Activated T-helper 9 cell treated with anti-CD3 and anti-CD28 coated beads, Interleukin-2, amount 50 U/mL, for 16 hours (primary cell): ENCODE measurements around the gene SCYGR5.
"Not testable (repeated sequence)": the region's sequence is repeated elsewhere in the genome, so short reads cannot be mapped to it uniquely, and the experiment has no call there.

Source experiments
- DNase-seq: peaks from one replicate; pipeline ENCODE4 v3.0.0-alpha.2; 2020; ENCODE audit warnings: low read depth

The SCYGR5 gene

DNA sequence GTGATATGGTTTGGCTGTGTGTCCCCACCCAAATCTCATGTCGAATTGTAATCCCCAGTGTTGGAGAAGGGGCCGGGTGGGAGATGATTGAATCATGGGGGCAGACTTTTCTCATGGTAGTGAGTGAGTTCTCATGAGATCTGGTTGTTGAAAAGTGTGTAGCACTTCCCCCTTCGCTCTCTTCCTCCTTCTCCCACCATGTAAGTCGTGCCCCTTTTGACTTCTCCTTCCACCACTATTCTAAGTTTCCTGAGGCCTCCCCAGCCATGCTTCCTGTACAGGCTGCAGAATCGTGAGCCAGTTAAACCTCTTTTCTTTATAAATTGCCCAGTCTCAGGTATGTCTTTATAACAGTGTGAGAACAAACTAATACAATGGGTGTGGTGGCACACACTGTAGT, 7.0 kb downstream of the SCYGR5 start:
- DNase-seq = not testable (repeated sequence)

DNA sequence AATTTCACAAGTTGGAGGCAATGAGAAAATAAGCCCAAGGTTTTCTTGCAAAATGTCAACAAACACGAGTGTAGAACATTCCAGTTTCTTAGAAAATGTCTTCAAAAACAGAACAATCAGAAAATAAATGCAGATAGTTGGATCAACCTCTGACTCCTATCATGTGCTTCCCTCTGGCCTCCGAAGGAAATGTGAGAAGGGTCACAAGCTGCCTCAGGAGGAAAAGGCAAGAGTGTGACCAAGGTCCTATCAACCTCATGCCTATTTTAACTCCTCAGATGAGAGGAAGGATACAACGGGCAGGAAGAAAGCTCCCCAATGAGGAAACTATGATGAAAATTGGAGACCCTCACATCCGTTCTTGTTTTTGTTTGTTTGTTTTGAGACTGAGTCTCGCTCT, 7.9 kb downstream of the SCYGR5 start:
- DNase-seq = no peak

DNA sequence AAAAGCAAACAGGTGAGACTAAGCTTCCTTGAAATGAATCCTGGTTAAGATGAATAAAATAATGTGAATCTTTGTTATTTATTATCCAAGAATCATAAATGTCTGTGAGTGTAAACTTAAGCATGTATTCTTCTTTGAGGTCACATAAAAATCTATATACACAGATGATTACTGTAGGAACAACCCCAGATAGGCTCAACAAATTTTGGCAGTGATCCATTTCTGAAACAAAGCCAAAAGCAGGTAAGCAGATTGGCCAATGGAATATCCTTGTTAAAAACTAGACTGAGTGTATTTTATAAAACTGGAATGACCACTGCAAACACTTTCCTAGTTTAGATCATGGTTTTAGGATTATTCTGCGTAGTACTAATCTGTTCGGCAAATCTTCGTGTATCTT, 11.3 kb downstream of the SCYGR5 start:
- no peak for DNase-seq

DNA sequence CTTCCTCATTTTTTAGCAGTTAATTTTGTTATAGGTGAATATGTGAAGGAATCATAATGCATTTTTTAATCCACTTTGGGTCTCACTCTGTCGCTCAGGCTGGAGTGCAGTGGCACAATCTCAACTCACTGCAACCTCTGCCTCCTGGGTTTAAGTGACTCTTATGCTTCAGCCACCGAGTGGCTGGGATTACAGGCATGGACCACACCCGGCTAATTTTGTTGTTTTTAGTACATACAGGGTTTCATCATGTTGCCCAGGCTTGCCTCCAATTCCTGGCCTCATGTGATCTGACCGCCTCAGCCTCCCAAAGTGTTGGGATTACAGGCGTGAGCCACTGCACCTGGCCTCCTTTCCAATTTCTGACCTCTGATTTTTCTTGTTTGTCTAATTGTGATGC, 17.7 kb downstream of the SCYGR5 start:
- no peak for DNase-seq

DNA sequence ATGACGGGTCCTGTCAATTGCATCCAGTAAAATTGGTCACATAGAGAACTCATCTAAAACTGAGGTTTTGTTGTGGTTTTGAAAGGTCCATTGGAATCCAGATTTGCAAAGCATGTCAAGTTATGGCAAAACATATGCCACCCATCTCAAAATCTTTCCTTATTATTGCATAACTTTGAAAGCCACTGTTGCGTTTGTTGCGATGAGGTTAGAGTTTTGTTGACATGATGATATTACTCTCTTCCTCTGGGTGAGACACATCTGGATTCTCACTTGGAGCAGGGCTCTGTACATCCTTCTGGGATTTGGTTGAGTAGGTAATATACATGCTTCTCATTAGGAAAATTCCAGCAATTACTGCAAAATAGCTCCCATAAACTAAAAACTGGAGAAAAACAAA, 20.6 kb downstream of the SCYGR5 start:
- DNase-seq = no peak

DNA sequence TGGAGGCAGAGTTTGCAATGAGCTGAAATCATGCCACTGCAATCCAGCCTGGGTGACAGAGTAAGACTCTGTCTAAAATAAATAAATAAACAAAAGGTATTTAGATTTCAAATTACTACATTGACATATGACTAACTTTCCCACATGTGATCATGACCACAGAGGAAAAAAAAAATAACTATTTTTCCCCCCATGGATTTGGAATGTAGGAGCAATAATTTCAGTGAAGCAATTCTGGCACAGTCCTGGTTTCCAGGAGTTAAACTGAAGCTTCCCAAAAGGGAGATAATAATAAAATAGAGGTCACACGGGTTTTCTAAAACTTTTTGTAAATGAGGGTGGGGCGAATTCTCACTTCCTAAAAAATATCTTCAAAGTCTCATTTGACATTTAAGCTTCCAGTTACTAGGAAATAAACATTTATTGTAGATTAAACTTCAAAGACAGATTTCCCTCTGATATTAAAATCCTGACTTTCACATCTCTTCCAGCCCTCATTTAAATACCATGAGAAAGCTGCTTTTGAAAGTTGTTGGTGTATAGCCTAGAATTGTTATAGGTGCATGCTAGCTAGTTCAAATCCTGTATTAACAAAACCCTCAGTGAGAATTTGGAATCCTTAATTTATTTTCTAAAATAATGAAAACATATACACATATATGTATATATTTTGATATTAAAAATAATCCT, 30.5 kb downstream of the SCYGR5 start:
- DNase-seq = no peak

DNA sequence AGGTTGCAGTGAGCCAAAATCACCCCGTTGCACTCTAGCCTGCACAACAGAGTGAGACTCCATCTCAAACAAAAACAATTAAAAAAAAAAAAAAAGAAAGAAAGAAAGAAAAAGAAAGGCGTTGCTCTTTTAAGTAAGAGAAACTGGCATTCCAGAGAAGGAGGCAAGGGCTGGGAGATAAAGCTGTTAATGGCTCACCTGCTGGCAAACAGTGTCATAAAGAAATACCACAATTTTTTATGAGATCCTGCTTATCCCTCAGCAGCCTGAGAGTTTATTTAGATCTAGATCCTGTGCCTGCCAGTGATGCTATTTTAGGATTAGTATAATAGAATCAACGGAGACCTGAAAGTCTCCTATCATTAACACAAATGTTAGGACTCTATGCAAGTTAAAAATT, 35.0 kb downstream of the SCYGR5 start:
- DNase-seq = no peak

DNA sequence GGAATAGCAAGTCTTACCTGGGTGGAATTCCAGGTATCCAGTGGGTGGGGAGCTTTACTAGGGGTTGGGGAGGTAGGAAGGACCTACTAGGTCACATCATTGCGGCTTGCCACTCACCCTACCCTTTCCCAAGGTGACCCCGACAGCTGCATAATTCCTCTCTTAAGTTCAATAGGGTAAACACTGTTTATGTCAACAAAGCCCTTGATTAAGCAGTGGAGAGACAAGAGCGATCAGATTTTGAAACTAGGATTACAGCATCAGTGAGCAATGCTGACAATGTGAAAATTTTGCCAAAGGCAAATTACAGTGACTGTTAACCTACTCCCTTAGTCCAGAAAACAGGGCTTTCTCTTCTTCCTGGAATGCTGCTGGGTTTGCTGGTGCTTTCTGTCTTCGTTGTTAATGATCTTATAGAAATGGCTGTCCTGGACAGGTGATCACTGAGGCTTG, 36.7 kb downstream of the SCYGR5 start:
- no peak for DNase-seq

DNA sequence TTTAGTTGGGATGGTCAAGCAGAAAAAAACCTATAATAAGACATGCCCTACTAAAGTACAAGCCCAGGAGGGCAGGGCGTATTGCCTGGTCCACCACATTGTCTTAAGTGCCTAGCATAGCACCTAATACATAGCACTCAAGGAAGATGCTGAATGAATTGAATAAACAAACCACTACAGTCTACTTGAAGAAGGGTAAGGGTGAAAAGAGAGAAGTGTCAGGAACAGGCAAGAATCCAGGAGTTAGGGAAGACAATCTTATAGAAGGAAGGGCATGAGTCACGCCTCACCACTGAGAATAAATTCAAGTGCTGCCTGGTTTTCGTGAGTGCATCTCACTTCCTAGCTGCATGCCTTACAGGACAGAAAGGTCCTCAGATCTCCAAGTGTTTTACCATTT, 37.4 kb downstream of the SCYGR5 start:
- no peak for DNase-seq

DNA sequence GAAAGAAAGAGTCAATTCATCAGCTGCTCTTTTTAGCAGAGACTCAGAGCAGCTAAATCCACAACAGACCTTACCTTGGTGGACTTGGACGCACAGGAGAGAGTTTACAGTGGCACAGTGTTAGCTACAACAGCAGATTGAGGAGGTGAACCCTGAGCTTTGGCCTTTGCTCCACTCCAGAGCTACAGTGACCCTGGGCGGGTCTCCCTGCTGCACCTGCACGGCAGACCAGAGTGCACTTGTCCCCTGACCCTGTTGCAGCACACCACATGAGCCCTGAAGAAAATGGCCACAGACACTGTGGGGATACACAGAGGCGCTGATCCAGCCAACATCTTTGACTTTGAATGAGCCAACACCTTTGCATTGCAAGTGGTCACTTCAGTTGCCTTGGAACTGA, 40.3 kb downstream of the SCYGR5 start:
- no peak for DNase-seq

DNA sequence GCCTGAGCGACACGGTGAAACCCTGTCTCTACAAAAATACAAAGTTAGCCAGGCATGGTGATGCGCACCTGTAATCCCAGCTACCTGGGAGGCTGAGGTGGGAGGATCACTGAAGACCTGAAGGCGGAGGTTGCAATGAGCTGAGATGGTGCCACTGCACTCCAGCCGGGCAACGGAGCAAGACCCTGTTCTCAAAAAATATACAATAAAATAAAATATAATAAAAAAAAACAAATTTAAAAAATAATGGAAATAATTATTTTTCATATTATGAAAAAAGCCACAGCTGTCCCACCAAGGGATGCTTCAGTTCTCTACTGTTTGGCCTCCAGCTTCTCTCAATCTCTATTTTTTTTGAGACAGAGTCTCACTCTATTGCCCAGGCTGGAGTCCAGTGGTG, 40.8 kb downstream of the SCYGR5 start:
- no peak for DNase-seq

DNA sequence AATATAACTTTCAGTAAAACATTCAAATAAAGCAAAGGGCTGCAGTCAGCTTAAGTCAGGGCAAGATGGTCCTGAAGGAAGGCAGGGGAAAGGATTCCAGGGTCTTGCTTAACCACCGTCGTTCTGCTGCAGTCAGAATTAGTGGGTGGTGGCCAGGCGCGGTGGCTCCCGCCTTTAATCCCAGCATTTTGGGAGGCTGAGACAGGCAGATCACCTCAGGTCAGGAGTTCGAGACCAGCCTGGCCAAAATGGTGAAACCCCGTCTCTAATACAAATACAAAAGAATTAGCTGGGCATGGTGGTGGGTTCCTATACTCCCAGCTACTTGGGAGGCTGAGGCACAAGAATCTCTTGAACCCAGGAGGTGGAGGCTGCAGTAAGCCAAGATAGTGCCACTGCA, 44.4 kb downstream of the SCYGR5 start:
- no peak for DNase-seq

DNA sequence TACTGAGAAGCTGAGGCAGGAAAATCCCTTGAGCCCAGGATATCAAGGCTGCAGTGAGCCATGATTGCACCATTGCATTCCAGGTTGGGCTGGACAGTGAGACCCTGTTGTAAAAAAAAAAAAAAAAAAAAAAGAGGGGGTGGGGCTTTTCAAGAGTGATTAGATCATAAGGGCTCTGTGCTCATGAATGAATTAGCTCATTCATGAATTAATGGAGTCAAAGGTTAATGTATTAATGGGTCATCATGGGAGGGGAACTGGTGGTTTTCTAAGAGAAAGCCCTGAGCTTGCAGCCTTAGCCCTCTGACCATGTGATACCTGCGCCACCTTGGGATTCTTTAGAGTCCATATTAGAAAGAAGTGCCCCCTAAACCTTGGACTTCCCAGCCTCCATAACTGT, 46.7 kb downstream of the SCYGR5 start:
- DNase-seq = no peak

DNA sequence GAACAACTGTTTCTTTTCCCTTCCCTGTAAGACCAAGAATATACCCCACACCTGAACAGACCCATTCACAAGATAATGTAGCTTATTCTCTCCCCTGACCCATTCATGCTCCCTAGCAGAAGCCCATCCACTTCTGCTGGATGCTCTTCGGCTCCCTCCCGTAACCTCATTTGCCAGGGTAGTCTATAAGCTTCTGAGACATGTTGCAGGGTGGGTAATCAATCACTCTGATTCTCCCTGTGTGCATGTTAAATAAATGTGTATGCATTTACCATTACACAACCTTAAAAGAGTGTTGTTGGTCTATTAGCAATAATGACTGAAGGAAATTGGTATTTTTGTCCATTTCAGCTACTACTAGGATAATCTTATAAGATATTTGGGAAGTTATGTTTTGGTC, 49.9 kb downstream of the SCYGR5 start:
- DNase-seq = no peak
